G401.6 (cell line): ENCODE measurements around the gene MDC1.
"Not testable (repeated sequence)": the region's sequence is repeated elsewhere in the genome, so short reads cannot be mapped to it uniquely, and the experiment has no call there.

Source experiments
- FAIRE-seq: peaks from 2 replicates; lab custom pipeline; 2012; peaks lifted over from hg19 to GRCh38; lab: Jason Lieb, UNC

The MDC1 gene

GRCh38 chr6:30723843-30724741, 7.0 kb upstream of the MDC1 start:
- FAIRE-seq, result not testable (repeated sequence)

- FAIRE-seq, result not testable (repeated sequence)
Observed at GRCh38 chr6:30723159-30723842, 6.2 kb upstream of the MDC1 start.

- FAIRE-seq, result no peak
Observed at GRCh38 chr6:30722280-30723112, 5.4 kb upstream of the MDC1 start.

- FAIRE-seq, result not testable (repeated sequence)
Observed at GRCh38 chr6:30722025-30722279, 4.9 kb upstream of the MDC1 start.

- no peak for FAIRE-seq
Observed at GRCh38 chr6:30721198-30722024, 4.3 kb upstream of the MDC1 start.

GRCh38 chr6:30720738-30721197, 3.7 kb upstream of the MDC1 start:
- no peak for FAIRE-seq

GRCh38 chr6:30719791-30720737, 3.0 kb upstream of the MDC1 start, which contains the start of gene TUBB:
Gene TUBB (plus strand): TSS chr6:30720352. CDS start chr6:30720507, 155 bp downstream.
- FAIRE-seq, result peak; percentile 93

- FAIRE-seq, result no peak
Observed at GRCh38 chr6:30719356-30719755, 2.3 kb upstream of the MDC1 start.

- not testable (repeated sequence) for FAIRE-seq
Observed at GRCh38 chr6:30717845-30718720, 1.0 kb upstream of the MDC1 start.

- no peak for FAIRE-seq
Observed at GRCh38 chr6:30716879-30717128, 277 bp downstream of the MDC1 start.

GRCh38 chr6:30714263-30714662, 2.8 kb downstream of the MDC1 start:
- FAIRE-seq, result no peak

- FAIRE-seq, result no peak
Observed at GRCh38 chr6:30712441-30712945, 4.6 kb downstream of the MDC1 start.

GRCh38 chr6:30711758-30712380, 5.2 kb downstream of the MDC1 start:
- no peak for FAIRE-seq

- no peak for FAIRE-seq
Observed at GRCh38 chr6:30709101-30709868, 7.8 kb downstream of the MDC1 start.

- FAIRE-seq, result no peak
Observed at GRCh38 chr6:30707281-30707850, 9.7 kb downstream of the MDC1 start.

GRCh38 chr6:30705620-30706019, 11.5 kb downstream of the MDC1 start:
- FAIRE-seq, result no peak

- no peak for FAIRE-seq
Observed at GRCh38 chr6:30703821-30704220, 13.3 kb downstream of the MDC1 start.

GRCh38 chr6:30703011-30703410, 14.1 kb downstream of the MDC1 start:
- no peak for FAIRE-seq
